ENCODE data around the gene UGCG.
"Not testable (repeated sequence)": the region's sequence is repeated elsewhere in the genome, so short reads cannot be mapped to it uniquely, and the experiment has no call there.

Gene UGCG

DNA sequence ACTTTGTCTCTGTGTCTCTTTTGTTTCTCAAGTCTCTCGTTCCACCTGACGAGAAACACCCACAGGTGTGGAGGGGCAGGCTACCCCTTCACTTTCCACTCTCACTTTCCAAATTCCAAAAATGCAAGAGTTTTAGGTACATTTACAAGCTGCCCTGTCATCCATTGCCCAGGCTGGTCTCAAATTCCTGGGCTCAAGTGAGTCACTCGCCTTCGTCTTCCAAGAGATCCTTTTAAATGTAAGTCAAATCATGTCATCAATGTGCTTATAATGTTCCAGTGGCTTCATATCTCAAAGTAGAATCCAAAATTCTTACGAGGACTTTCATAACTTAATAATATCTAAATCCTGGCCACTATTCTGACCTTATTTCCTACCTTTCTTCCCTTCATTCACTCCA, 20.4 kb upstream of the UGCG start:
- TF ChIP-seq FOXP2 (optimal IDR thresholded peaks at IDR 0.05; ENCODE audit: control extremely low read depth, extremely low read length, insufficient read depth) (no peak), POLR2AphosphoS5 (IDR thresholded peaks at IDR 0.05; ENCODE audit: borderline replicate concordance, low read depth, low read length) (no peak), EZH2 (IDR thresholded peaks at IDR 0.05) (no peak)
- DNase-seq (ENCODE audit: low read depth, low spot score) = no peak
- Histone ChIP-seq H3K27ac (no peak overlapping the region), H3K9me3 (ENCODE audit: low read depth, low read length) (no peaks in the 10 kb centered on the region), H3K9ac (ENCODE audit: insufficient read length) (no peak overlapping the region), H3K4me3 (no peak overlapping the region), H3K36me3 (ENCODE audit: insufficient read depth, low read length) (no peaks in the 10 kb centered on the region)

DNA sequence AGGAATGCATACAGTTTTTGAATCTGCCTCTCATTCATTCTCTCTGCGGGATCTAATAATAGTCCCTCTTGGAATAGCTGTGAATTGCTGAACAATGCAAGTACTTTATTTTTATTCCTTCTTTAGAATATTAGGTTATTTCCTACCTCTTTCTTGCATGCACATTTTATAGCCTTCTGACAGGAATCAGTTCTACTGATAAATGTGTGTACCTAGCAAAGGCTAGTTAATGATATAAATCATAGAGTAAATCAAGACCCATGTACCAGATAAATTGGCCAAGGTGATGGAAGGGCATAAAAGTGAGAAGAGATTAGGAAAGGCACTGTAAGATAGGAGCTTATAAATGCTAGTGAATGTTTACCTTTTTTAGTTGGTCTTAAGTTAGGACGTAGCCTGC, 19.2 kb upstream of the UGCG start:
- no peak for DNase-seq (ENCODE audit: low read depth, low spot score)
- H3K4me3 ChIP-seq = no peak overlapping the region
- H3K27ac ChIP-seq = no peak overlapping the region

DNA sequence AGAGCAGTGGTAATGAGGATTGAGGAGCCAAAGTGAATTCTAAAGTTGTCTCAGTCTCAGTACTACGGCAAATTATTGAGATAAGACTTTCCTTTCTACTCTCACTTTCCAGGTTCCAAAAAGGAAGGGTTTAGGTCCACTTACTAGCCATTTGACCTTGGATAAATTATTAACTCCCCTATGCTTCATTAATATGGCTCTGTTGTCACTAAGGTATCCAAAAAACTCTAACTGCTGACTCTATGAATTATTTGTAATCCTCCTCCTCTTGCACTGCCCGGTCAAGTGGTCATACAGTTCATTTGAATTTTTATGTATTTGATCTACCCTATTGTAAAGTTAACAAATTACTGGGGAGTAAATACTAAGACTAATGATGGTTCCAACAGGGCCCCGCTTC, 17.7 kb upstream of the UGCG start:
- Histone ChIP-seq H3K4me3 (no peak overlapping the region), H3K9me3 (ENCODE audit: low read depth, low read length) (no peaks in the 10 kb centered on the region), H3K36me3 (ENCODE audit: insufficient read depth, low read length) (no peaks in the 10 kb centered on the region), H3K9ac (ENCODE audit: insufficient read length) (no peak overlapping the region), H3K27ac (no peak overlapping the region)
- DNase-seq (ENCODE audit: low read depth, low spot score) = no peak
- TF ChIP-seq POLR2AphosphoS5 (IDR thresholded peaks at IDR 0.05; ENCODE audit: borderline replicate concordance, low read depth, low read length) (no peak), EZH2 (IDR thresholded peaks at IDR 0.05) (no peak), FOXP2 (optimal IDR thresholded peaks at IDR 0.05; ENCODE audit: control extremely low read depth, extremely low read length, insufficient read depth) (no peak)

More for the DNA sequence above, 19.2 kb upstream of the UGCG start:
- no peak overlapping the region for H3K9ac ChIP-seq (ENCODE audit: insufficient read length)
- H3K36me3 ChIP-seq (ENCODE audit: insufficient read depth, low read length) = no peaks in the 10 kb centered on the region
- H3K9me3 ChIP-seq (ENCODE audit: low read depth, low read length) = no peaks in the 10 kb centered on the region
- no peak for TF ChIP-seq EZH2 (IDR thresholded peaks at IDR 0.05)
- TF ChIP-seq POLR2AphosphoS5 (IDR thresholded peaks at IDR 0.05; ENCODE audit: borderline replicate concordance, low read depth, low read length) = no peak
- no peak for TF ChIP-seq FOXP2 (optimal IDR thresholded peaks at IDR 0.05; ENCODE audit: control extremely low read depth, extremely low read length, insufficient read depth)

DNA sequence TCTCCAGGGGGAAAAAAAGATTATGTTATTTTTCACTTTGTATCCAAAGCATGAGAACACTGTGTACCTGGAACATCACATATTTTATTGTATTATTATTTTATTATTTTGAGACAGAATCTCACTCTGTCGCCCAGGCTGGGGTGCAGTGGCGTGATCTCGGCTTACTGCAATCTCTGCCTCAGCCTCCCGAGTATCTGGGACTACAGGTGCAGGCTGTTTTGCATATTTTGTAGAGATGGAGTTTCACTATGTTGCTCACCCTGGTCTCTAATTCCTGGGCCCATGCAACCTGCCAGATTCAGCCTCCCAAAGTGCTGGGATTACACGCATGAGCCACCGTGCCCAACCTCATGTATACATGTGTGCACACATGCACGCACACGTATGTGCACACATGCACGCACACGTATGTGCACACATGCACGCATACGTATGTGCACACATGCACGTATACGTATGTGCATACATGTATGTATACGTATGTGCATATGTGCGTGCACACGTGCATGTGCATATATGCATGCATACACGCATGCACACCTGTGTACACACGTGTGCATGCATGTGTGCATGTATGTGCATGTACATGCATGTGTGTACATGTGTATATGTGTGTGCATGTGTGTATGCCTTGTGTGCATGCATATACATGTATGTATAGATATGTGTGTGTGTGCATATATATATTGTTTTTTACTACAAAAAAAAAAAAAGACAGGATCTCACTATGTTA, 9.5 kb upstream of the UGCG start:
- TF ChIP-seq FOXP2 (optimal IDR thresholded peaks at IDR 0.05; ENCODE audit: control extremely low read depth, extremely low read length, insufficient read depth) (no peak), POLR2AphosphoS5 (IDR thresholded peaks at IDR 0.05; ENCODE audit: borderline replicate concordance, low read depth, low read length) (no peak), EZH2 (IDR thresholded peaks at IDR 0.05) (no peak)
- H3K27ac ChIP-seq = no peak overlapping the region
- no peak overlapping the region for H3K9ac ChIP-seq (ENCODE audit: insufficient read length)
- H3K4me3 ChIP-seq = no peak overlapping the region
- no peak for DNase-seq (ENCODE audit: low read depth, low spot score)
- H3K36me3 ChIP-seq (ENCODE audit: insufficient read depth, low read length) = no peaks in the 10 kb centered on the region
- H3K9me3 ChIP-seq (ENCODE audit: low read depth, low read length) = no peaks in the 10 kb centered on the region

DNA sequence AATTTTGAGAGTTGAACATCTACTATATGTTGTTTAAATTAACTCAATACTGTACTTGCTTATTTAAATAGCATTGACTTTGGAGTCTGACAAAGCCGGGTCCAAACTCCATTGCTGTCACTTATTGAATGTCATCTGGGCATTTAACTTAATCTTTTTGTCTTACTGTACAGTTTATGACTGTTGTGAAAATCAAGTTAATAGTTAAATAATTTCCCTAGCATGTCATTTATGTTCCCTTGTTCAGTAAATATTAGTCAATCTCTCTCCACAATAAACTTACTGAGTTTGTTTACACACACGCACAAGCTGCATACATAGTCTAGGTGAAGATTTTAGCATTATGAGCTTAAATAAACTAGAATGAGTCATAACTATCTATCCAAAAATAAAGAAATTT, 6.3 kb upstream of the UGCG start:
- H3K27ac ChIP-seq = no peak overlapping the region
- TF ChIP-seq EZH2 (IDR thresholded peaks at IDR 0.05) = no peak
- TF ChIP-seq POLR2AphosphoS5 (IDR thresholded peaks at IDR 0.05; ENCODE audit: borderline replicate concordance, low read depth, low read length) = no peak
- no peak for TF ChIP-seq FOXP2 (optimal IDR thresholded peaks at IDR 0.05; ENCODE audit: control extremely low read depth, extremely low read length, insufficient read depth)

DNA sequence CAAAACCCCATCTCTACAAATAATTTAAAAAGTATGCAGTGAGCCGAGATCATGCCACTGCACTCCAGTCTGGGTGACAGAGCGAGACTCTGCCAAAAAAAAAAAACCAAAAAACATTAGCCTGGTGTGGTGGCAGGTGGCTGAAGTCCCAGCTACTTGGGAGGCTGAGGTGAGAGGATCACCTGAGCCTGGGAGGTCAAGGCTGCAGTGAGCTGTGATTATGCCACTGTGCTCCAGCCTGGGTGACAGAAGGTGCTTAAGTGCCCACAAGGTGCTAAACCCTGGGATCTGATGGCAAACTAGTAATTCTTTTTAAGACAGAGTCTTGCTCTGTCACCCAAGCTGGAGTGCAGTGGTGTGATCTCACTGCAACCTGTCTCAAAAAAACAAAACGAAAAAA, 5.7 kb upstream of the UGCG start:
- H3K9me3 ChIP-seq (ENCODE audit: low read depth, low read length); H3K36me3 ChIP-seq (ENCODE audit: insufficient read depth, low read length); H3K27ac ChIP-seq; DNase-seq (ENCODE audit: low read depth, low spot score); H3K4me3 ChIP-seq; H3K9ac ChIP-seq (ENCODE audit: insufficient read length): not testable (repeated sequence)

More for the DNA sequence above, 6.3 kb upstream of the UGCG start:
- no peak overlapping the region for H3K9ac ChIP-seq (ENCODE audit: insufficient read length)
- H3K36me3 ChIP-seq (ENCODE audit: insufficient read depth, low read length) = no peaks in the 10 kb centered on the region
- H3K4me3 ChIP-seq = no peak overlapping the region
- no peak for DNase-seq (ENCODE audit: low read depth, low spot score)
- H3K9me3 ChIP-seq (ENCODE audit: low read depth, low read length) = no peaks in the 10 kb centered on the region

DNA sequence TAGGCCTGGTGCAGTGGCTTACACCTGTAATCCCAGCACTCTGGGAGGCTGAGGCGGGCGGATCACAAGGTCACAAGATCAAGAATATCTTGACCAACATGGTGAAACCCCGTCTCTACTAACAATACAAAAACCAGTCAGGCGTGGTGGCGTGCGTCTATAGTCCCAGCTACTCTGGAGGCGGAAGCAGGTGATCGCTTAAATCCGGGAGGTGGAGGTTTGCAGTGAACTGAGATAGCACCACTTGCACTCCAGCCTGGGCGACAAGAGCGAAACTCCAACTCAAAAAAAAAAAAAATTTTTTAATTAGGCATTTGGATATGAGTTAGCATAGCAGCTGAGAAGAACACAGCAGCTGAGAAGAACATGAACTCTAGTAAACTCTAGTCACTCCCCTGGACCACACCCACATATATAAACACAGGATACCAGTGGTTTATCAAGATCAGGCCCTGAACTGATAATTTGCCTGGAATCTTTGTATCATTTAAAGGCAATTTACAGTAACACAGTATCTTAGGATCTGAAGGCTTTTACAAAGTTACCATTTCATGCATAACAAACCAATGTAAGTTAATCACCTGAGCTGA, 4.6 kb upstream of the UGCG start:
- TF ChIP-seq POLR2AphosphoS5 (IDR thresholded peaks at IDR 0.05; ENCODE audit: borderline replicate concordance, low read depth, low read length) (no peak), FOXP2 (optimal IDR thresholded peaks at IDR 0.05; ENCODE audit: control extremely low read depth, extremely low read length, insufficient read depth) (no peak), EZH2 (IDR thresholded peaks at IDR 0.05) (no peak)
- Histone ChIP-seq H3K9ac (ENCODE audit: insufficient read length) (no peak overlapping the region), H3K27ac (no peak overlapping the region)

DNA sequence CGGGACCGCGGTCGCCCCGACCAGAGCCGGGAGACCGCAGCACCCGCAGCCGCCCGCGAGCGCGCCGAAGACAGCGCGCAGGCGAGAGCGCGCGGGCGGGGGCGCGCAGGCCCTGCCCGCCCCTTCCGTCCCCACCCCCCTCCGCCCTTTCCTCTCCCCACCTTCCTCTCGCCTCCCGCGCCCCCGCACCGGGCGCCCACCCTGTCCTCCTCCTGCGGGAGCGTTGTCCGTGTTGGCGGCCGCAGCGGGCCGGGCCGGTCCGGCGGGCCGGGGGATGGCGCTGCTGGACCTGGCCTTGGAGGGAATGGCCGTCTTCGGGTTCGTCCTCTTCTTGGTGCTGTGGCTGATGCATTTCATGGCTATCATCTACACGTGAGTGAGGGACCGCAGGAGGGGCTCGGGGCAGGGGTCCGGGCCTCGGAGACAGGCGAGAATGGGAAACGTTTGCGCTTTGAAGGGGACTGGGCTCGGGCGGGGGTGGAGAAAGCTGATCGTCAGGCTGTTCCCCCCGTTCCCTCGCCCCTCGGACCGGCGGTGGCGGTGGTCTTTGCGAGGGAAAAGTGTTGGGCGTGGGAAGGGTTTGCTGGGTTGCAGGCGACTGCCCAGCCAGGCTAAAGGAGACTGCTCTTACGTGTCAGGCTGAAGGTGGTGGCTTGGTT, 457 bp downstream of the UGCG start:
- Histone ChIP-seq H3K9me3 (ENCODE audit: low read depth, low read length) (no peaks in the 10 kb centered on the region), H3K27ac (no peak overlapping the region), H3K36me3 (ENCODE audit: insufficient read depth, low read length) (no peaks in the 10 kb centered on the region), H3K9ac (ENCODE audit: insufficient read length) (peak overlapping the region; percentile 77), H3K4me3 (peak overlapping the region; percentile 97)
- no peak for DNase-seq (ENCODE audit: low read depth, low spot score)
- no peak for TF ChIP-seq EZH2 (IDR thresholded peaks at IDR 0.05)

More for the DNA sequence above, 4.6 kb upstream of the UGCG start:
- no peaks in the 10 kb centered on the region for H3K36me3 ChIP-seq (ENCODE audit: insufficient read depth, low read length)
- no peak overlapping the region for H3K4me3 ChIP-seq
- H3K9me3 ChIP-seq (ENCODE audit: low read depth, low read length) = no peaks in the 10 kb centered on the region
- no peak for DNase-seq (ENCODE audit: low read depth, low spot score)

Measured in SK-N-MC (cell line).